Endothelial cell of umbilical vein (primary cell): Measurements from ENCODE around the gene TXNDC12.

Source experiments
- EZH2 ChIP-seq: IDR thresholded peaks from 2 replicates; pipeline ENCODE4 v1.6.1; 2012; ENCODE audit warnings: borderline replicate concordance, low read depth, mild to moderate bottlenecking, moderate library complexity, low read length, inconsistent platforms; ENCODE audit not compliant: severe bottlenecking
- JUN ChIP-seq: IDR thresholded peaks from 2 replicates; pipeline ENCODE4 v1.6.1; 2011; ENCODE audit warnings: borderline replicate concordance, low read depth; ENCODE audit not compliant: insufficient read length, insufficient read depth
- MYC ChIP-seq: IDR thresholded peaks from one replicate; pipeline ENCODE4 v1.6.1; 2011; ENCODE audit warnings: mild to moderate bottlenecking, low read depth, low read length
- POLR2A ChIP-seq: IDR thresholded peaks from 2 replicates; pipeline ENCODE4 v1.6.1; 2012; ENCODE audit warnings: low read depth, mild to moderate bottlenecking, control low read depth, low read length
- POLR2AphosphoS5 ChIP-seq: IDR thresholded peaks from 2 replicates; pipeline ENCODE4 v1.6.1; 2012; ENCODE audit warnings: low read depth, mild to moderate bottlenecking, control low read depth, low read length, moderate library complexity; ENCODE audit not compliant: insufficient read depth
- TF ChIP-seq, protein P1 (sequence below), 2 donors: IDR thresholded peaks; 1 replicate in 1 of 2; 2 replicates in 1 of 2; pipeline ENCODE4 v1.5.1; 2011; ENCODE audit warnings: low read length in 2 of 2, mild to moderate bottlenecking in 2 of 2, moderate library complexity in 2 of 2, control low read depth in 1 of 2, inconsistent platforms in 1 of 2, low read depth in 1 of 2; ENCODE audit not compliant: insufficient read depth in 1 of 2; ENCODE audit errors: extremely low read depth in 1 of 2

DNA sequence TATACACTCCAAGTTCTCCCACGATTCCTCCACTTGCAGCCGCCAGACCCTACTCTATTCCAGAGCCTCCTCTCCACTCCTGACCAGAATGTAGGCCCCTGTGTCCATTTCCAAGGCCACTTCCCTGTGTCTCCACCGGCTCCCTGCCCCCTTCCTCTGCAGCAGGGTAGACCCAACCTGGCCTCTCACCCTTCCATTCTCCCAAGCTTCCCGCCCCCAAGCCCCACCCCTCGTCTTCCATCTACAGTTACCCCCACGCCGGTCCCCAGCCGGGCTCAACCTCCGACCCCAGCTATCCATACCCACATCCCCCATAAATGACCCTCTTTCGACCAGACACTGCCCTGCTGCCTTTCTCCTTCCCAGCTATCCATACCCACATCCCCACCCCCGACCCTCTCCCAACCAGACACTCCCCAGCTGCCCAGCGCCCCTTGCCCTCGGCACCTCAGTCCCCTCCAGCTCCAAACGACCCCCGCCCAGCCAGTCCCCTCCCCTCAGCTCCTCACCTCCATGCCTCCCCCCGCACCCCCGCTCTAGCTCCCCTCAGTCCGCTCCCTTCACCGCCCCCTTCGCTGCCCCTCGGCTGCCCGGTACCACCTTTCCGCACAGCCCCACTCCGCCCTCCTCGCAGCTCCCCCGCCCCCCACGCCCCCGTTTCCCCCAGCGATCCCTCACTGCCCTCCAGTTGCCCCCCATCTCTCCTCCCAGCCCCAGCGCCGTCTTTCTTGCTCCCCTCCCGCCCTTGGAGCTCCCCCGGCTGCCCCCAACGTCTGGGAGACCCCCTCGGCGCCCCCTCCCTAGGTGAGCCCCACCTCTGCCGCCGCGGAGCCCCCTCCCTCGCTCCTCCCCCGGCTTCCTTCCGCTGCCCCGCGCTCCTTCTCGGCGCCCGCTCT, 65.2 kb downstream of the TXNDC12 start:
- TF ChIP-seq POLR2A: no peak
- TF ChIP-seq, protein P1, sequence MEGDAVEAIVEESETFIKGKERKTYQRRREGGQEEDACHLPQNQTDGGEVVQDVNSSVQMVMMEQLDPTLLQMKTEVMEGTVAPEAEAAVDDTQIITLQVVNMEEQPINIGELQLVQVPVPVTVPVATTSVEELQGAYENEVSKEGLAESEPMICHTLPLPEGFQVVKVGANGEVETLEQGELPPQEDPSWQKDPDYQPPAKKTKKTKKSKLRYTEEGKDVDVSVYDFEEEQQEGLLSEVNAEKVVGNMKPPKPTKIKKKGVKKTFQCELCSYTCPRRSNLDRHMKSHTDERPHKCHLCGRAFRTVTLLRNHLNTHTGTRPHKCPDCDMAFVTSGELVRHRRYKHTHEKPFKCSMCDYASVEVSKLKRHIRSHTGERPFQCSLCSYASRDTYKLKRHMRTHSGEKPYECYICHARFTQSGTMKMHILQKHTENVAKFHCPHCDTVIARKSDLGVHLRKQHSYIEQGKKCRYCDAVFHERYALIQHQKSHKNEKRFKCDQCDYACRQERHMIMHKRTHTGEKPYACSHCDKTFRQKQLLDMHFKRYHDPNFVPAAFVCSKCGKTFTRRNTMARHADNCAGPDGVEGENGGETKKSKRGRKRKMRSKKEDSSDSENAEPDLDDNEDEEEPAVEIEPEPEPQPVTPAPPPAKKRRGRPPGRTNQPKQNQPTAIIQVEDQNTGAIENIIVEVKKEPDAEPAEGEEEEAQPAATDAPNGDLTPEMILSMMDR (IDR thresholded peaks at IDR 0.05; ENCODE audit: extremely low read depth in 1 of 2, insufficient read depth in 1 of 2, low read depth in 1 of 2, low read length in 2 of 2): no peak
- no peak for TF ChIP-seq JUN
- no peak for TF ChIP-seq POLR2AphosphoS5
- TF ChIP-seq EZH2: no peak
- TF ChIP-seq MYC: no peak
